ENCODE results near the gene NDUFV1. TPM values are rescaled to one million over a fixed set of nuclear protein-coding genes. Genes with fewer than 3 reads are reported as not detected.
"Not testable (repeated sequence)": the region's sequence is repeated elsewhere in the genome, so short reads cannot be mapped to it uniquely, and the experiment has no call there.

NDUFV1 gene
- total and polyA plus RNA-seq, 3 donors from 2014 or later = 187 to 369 (median 312) TPM

- H3K27ac ChIP-seq = no peak overlapping the region
- no peaks in the 10 kb centered on the region for H3K9me3 ChIP-seq
- WGBS, 2 donors = 77 to 89% methylated on average over 13 to 20 of the region's 20 CpGs
- peaks cover 5% of the 10 kb centered on the region for H3K4me1 ChIP-seq
- TF ChIP-seq POLR2A (IDR thresholded peaks at IDR 0.05) (no peak), CTCF (IDR thresholded peaks at IDR 0.05) (no peak)
- no peaks in the 10 kb centered on the region for H3K27me3 ChIP-seq
- intact Hi-C loops (cut with DNase I; ENCODE audit: low total_unique reads) = no loop called here
- no peaks in the 10 kb centered on the region for H3K36me3 ChIP-seq (ENCODE audit: low read depth, missing control alignments)
- H3K4me3 ChIP-seq = no peak overlapping the region
- DNase-seq = no peak
Observed at GRCh38 chr11:67634366-67635230, 27.9 kb downstream of the NDUFV1 start.

- intact Hi-C loops (cut with DNase I; ENCODE audit: low total_unique reads) = no loop called here
- no peak for DNase-seq
- Histone ChIP-seq H3K4me3 (no peak overlapping the region), H3K36me3 (ENCODE audit: low read depth, missing control alignments) (no peaks in the 10 kb centered on the region), H3K27ac (no peak overlapping the region), H3K27me3 (no peaks in the 10 kb centered on the region), H3K4me1 (peaks cover 5% of the 10 kb centered on the region), H3K9me3 (no peaks in the 10 kb centered on the region)
- WGBS, 2 donors = 73 to 86% methylated on average over 3 to 4 of the region's 4 CpGs
- no peak for TF ChIP-seq POLR2A (IDR thresholded peaks at IDR 0.05)
- no peak for TF ChIP-seq CTCF (IDR thresholded peaks at IDR 0.05)
Observed at GRCh38 chr11:67635231-67635521, 28.4 kb downstream of the NDUFV1 start.

- no peak for TF ChIP-seq CTCF (IDR thresholded peaks at IDR 0.05)
- TF ChIP-seq POLR2A (IDR thresholded peaks at IDR 0.05) = no peak
- Histone ChIP-seq H3K27ac (no peak overlapping the region), H3K36me3 (ENCODE audit: low read depth, missing control alignments) (no peaks in the 10 kb centered on the region), H3K4me3 (no peak overlapping the region), H3K9me3 (no peaks in the 10 kb centered on the region), H3K27me3 (no peaks in the 10 kb centered on the region), H3K4me1 (no peaks in the 10 kb centered on the region)
- DNase-seq = no peak
- intact Hi-C loops (cut with DNase I; ENCODE audit: low total_unique reads) = no loop called here
- 82 to 84% methylated on average over 6 of the region's 6 CpGs for WGBS, 2 donors
Observed at GRCh38 chr11:67636962-67637361, 30.2 kb downstream of the NDUFV1 start.

GRCh38 chr11:67637441-67637840 is 30.7 kb downstream of the NDUFV1 start:
- DNase-seq; intact Hi-C loops (cut with DNase I; ENCODE audit: low total_unique reads); H3K4me1 ChIP-seq; H3K27ac ChIP-seq; H3K36me3 ChIP-seq (ENCODE audit: low read depth, missing control alignments); H3K4me3 ChIP-seq; H3K27me3 ChIP-seq; H3K9me3 ChIP-seq: not testable (repeated sequence)
- 89 to 93% methylated on average over 3 of the region's 3 CpGs for WGBS, 2 donors

- H3K36me3 ChIP-seq (ENCODE audit: low read depth, missing control alignments) = no peaks in the 10 kb centered on the region
- no peaks in the 10 kb centered on the region for H3K27me3 ChIP-seq
- no peak overlapping the region for H3K4me3 ChIP-seq
- no peaks in the 10 kb centered on the region for H3K4me1 ChIP-seq
- 84 to 89% methylated on average over 7 to 24 of the region's 24 CpGs for WGBS, 2 donors
- H3K27ac ChIP-seq = no peak overlapping the region
- H3K9me3 ChIP-seq = no peaks in the 10 kb centered on the region
- TF ChIP-seq POLR2A (IDR thresholded peaks at IDR 0.05) (no peak), CTCF (IDR thresholded peaks at IDR 0.05) (no peak)
- DNase-seq = no peak
- intact Hi-C loops (cut with DNase I; ENCODE audit: low total_unique reads) = no loop called here
Observed at GRCh38 chr11:67638535-67639437, 32.0 kb downstream of the NDUFV1 start.

Measured in testis (tissue), 3 donors.